Stimulated activated CD4-positive, alpha-beta T cell treated with anti-CD3 and anti-CD28 coated beads, Interleukin-12 subunit alpha, Interleukin-12 subunit beta, amount 100 ng/mL, for 24 hours (primary cell): ENCODE measurements around the gene MEGF6.

Experiments used
- DNase-seq, 2 experiments: peaks; one replicate each; pipeline ENCODE4 v3.0.0-alpha.2; 2020; ENCODE audit warnings: low read depth in 2 of 2

The MEGF6 gene

DNA sequence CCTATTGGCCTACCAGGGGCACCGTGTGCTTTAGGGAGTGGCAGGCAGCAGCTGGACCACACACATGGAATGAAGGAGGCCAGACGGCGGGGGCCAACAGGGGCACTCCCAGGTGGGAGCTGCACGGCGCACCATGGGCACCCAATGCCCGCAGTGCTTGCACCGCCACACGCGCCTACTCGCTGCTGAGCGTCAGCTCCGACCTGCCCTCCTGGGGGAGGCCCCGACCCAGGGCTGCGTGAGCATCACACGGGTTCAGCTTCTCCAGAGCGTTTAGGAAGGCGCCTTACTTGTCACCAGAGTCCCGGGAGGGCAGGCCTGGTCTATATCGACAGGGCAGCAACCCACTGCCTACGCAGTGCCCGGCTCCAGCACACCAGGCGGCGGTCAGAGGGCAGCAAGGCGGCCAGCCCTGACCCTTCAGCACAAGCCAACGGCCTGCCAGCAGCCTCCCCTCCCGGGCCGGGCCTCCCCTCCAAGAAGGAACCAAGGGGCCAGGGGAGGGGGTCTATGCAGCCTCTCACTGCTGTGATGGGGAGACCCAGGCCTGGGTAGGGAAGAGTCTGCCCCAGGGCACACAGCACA lies 91.9 kb downstream of the MEGF6 start:
- no peak for DNase-seq

DNA sequence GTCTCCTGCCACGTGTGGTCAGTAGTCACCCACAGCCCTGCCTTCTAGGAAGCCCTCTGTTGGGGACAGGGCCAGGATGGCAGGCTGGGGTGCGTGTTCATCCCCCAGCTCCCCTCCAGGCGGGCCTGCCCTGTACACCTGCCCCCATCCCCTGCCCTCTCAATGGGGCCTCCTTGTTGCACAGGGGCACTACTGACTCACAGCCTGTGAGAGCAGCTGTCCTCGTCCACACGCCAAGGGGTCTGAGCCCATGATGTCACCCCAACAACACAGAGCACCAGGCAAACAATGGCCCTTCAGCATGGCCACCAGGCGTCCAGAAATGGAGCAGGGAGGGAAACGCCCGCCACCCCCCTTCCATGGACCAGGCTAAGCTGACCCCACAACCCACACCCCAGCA lies 92.6 kb downstream of the MEGF6 start:
- no peak for DNase-seq

DNA sequence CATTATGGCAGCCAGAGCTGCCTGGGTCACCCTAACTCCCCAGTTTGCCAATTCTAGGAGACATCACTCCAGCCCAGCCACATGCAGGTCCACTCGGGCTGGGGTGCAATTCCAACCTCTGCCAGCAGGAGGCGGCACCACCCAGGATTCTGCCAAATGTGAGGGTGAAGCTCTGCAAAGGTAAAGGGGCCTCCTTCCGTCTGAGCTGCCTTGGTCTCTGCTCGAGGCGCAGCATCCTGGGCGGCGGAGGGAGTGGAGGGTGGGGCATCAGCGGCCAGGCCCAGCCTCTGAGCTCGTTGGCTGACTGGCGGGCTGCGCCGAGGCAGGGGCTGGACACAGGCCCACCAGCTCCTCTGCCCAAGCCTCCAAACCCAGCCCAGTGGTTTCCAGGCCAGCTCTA lies 93.1 kb downstream of the MEGF6 start:
- peak; percentile 8 to 30 for DNase-seq

DNA sequence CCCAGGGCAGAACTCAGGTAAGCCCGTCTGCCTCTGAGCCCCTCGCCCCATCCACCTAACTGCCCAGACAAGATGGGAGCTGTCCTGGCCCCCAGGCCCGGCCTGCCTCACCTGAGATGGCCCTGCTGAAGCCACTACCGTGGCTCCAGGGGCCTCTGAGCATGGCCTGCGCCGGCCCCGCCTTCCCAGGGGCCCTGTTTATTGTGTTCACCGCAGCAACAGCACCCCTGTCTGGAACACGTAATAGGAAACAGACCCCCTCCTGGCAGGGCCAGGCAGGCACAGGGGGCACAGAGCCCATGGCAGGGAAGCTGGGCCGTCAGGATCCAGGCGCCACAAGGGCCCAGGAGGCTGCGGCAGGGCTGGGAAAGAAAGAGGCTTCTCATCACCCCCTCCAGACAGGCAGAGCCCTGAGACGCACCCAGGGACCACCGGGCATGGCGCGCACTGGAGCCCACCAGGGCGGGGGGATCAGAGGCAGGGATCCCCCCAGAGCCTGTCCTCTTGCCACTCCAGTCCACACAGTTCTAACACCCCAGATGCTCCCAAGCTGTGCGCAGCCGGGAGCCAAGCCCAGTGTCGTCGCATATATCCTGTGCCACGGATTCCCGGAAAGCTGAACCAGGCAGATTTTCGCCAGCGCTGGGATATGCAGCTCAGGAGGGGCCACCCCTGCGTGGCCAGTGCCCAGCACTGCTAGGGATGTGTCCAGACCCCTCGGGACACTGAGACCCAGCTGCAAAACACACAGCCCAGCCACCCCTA lies 94.2 kb downstream of the MEGF6 start:
- DNase-seq: no peak

DNA sequence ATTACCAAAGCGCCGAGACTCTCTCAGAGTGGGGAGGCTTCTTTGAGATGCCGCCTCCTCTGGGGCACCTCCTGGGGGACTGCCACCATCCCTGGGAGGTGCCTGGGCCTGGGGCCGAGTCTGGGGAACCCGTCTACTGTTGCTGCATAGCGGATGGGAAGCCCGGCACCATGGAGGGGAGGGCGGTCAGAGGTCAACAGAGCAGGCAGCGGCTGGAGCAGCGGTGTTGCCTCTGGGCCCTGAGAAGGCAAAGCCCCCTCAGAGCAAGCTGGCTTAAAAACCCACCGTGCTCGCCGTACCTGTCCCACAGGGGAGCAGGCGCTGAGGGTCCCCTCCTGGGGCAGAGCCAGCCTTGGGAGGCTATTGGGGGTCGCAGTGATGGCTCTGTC lies 94.8 kb downstream of the MEGF6 start:
- no peak for DNase-seq

DNA sequence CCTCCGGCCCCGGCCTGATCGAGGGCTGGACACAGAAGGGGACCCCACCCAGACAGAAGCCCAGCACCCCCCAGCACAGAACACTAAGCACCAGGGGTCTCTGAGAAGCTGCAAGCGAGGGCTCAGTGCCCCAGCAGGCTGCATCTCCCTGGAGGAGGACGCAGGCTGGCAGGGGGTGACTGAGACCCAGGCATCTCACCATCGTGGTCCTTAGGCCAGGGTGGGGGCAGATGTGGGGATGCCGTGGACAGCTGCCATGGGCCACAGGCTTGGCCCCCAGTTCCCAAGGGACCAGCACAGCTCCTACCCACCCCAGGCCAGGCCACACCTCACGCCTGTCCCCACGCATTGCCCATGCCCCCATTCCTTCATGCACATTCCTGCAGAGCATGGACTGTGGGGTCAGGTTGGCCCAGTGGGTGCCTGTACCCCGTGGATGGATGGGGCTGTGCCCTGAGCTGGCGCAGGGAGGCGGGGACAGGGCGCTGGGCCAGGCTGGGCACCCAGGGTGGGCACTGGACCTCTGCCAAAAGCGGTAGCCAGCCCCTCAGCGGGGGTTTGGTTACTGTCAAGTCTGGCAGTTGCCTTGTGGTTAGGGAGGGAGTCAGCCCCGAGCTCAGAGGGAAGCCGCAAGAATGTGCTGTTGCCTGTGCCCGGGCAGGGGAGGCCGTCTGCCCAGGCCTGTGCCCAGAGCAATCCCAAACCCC lies 95.4 kb downstream of the MEGF6 start:
- no peak for DNase-seq

DNA sequence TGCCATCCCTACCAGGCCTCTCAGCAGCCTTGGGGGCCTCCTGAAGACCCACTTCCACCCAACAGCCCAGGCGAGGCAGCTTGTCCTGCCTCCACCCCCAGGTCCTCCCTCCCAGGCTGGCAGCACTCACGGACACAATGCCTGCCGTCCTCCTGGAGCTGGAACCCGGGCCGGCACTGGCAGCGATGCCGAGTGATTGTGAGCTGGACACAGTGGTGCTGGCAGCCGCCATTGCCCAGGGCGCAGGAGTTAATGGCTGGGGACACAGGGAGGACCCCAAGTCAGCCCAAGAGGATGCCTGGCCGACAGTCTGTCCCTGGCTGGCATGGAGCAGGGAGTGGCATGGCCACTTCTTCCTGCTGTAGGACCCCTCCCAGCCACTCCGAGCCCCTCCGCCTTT lies 96.0 kb downstream of the MEGF6 start:
- no peak for DNase-seq

DNA sequence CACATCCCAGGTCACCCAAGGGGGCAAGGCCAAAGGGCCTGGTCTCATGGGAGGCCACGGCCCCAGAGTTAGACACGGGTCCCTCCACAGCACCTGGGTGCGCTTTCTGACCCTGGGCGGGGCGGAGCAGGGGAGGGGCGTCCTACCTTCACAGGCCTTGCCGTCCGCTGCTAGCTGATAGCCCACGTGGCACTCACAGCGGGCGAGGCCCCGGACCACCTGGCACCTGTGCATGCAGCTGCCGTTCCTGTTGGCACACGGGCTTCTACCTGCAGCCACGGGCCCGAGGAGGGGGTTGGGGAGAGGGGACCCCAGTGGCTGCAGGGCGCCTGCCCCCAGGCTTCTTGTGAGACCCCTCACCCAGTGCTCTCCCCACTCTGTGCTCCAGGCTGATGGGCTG lies 96.9 kb downstream of the MEGF6 start:
- DNase-seq: no peak

DNA sequence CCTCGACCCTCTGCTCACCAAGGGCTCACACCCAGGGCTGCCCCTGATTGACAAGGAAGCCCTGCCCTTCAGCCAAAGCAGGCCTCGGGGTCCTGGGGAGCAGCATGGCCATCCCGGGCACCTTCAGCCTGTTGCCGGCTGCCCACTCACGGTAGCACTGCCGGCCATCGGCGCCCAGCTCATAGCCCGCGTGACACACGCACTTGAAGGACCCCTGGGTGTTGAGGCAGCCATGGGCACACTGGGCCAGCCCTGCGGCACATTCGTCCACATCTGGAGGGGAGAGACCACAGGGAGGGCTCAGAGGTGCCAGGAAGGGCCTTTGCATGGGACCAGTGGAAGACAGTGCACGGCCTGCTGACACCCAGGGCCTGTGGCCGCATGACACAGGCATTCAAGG lies 99.5 kb downstream of the MEGF6 start:
- no peak for DNase-seq

DNA sequence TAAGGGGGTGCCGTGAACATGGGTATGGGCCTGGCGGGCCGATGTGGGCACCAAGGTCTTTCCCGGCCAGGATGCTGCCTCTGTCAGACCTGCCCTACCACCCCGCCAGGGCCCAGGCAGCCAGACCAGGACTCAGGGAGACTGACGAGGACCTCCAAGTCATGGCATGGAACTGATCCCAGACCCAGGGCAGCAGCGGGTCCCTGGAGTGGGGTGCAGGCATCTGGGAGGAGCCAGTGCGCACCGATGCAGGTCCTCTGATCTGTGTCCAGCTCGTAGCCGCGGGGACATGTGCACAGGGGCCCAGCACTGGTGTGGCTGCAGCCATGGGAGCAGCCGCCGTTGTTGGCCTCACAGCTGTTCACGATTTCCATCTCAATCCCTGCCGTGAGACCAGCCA lies 100.0 kb downstream of the MEGF6 start:
- DNase-seq: no peak

DNA sequence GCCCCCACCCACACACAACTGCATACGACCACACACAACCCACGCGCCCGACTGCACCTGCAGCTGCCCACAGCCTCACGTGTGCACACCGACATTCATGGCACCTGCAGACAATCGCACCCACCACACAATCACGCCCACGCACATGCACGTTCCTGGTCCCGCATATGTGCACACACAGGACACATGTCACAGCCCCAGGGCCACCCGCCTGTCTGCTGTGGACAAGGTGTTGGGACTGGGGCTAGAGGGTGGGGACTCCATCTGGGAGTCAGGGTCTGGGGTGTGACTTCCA lies 100.4 kb downstream of the MEGF6 start:
- DNase-seq: no peak

DNA sequence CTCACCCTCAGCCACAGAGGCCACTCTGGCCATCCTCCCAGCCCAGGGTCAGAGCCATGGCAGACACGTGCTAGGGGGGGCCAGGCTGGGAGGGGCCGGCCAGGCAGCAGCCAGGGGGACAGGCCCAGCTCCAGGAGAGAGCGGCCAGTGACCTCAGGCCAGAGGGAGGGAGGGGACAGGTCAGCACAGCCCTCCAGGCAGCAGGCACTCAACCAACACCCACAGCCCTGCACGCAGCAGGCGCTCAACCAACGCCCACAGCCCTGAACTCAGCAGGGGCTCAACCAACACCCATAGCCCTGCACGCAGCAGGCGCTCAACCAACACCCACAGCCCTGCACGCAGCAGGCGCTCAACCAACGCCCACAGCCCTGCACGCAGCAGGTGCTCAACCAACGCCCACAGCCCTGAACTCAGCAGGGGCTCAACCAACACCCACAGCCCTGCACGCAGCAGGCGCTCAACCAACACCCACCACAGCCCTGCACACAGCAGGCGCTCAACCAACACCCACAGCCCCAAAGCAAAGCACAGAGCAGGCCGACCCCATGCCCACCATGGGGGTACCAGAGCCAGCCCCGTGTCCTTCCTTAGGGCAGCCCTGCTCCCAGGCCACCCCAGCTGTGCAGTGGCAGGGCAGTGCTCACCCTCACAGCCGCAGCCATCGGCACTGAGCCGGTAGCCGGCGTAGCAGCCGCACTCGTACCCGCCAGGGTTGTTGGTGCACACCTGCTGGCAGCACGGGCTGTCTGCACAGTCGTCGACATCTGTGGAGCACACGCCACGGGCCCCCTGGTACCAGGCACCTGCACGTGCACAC lies 101.0 kb downstream of the MEGF6 start:
- DNase-seq: no peak

DNA sequence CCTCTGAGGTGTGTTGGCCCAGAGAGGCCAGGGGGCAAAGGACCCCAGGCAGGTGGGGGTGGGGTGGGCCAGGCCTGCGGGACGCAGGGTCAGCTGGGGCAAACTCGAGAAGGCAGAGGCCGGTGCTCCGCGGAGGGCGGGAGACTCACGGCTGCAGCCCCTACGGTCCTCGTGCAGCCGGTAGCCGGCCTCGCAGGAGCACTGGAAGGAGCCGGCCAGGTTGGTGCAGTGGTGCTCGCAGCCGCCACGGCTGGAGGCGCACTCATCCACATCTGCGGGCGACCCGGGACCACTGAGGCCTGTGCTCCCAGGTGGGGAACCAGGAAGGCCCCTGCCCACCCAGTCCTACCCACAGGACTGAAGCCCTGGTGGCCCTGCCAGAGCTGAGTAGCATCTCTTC lies 101.6 kb downstream of the MEGF6 start:
- no peak for DNase-seq

DNA sequence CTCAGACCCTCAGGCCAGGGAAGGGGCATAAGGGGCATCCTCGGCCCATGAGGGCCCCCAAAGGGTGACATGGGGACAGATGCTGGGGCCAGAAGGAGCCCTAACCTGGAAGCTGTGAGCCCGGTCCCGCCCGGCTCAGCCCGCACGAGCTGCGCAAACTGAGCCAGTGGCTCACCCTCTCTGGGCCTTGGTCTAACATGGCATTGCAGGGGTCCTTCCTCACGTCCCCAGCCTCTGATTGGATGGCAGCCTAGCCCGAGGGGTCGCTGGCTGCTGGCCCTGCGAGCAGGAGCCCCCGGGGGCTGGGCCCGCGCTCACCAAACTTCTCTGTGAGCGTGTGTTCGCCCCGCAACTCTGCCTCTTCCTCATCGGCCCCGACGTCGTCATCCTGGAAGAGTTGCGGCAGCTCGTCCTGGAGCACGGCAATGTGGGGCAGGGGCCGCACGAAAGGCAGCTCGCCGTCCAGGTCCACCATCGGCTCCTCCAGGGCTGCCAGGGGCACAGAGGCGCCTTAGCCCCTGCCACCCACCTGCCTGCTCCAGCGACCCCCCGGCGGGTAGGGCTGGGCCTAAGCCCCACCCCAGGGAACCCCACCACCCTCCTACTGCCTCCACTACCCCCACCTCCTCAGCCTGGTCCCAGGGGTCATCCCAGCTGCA lies 102.4 kb downstream of the MEGF6 start:
- DNase-seq: no peak

DNA sequence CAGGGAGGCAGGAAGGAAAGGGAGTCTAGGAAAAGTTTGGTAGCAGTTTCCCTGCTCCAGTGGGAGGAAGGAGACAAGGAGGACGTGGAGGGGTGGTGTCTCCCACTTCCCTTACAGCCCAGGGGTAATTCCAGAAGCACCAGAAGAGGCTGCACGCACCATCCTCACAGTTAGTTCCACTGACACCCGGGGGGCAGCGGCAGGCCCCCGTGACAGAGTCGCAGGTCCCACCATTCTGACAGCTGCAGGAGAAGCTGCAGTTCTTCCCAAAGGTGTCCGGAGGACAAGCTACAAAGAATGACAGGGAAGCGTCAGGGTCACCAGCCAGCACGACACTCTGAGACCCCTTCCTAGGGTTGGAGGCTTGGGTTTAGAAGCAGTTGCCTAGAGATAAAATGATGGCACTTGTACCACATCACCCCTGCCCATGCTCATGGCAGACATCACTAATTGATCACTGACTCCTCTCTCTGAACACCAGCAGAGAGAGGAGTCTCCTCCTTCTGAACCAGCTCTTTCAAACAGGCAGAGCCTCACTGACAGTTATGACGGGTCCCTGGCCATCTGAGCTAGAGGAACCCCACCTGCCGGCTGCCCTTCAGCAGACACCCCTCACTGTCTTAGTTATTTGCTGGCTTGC lies 103.6 kb downstream of the MEGF6 start:
- no peak for DNase-seq

DNA sequence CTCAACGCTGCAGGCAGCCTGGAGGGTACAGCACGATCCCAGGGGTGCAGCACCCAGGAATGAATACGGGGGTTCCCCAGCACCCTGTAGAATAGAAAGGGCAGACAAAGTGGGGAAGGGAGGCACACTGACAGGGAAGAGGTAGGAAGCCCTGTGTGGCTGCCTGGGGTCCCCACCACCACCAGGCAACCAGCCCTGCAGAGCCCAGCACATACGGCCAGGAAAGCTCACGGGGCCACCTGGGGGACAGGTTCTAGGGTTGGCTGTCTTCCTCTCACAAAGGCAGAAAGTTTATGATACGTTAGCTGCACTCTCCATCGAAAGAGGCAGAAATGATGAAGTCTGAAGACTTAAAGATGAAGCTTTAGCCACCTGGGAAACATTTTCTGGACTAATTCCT lies 104.4 kb downstream of the MEGF6 start:
- no peak for DNase-seq

DNA sequence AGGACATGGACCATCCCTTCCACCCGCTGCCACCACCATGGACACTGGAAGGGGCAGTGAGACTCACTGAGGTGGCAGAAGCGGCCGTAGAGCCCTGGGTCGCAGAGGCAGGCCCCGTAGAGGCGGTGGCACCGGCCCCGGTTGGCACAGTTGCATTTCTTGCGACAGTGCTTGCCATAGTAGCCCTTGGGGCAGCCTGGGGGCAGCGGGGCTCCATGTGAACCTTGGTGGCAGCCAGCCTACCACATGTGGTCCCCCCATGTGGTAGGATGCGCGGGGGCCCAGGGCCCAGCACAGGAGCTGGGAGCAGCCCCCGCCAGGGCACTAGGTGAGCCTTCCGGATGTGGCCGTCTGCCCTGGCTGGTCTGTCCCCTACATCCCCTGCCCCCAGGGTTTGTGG lies 105.3 kb downstream of the MEGF6 start:
- no peak for DNase-seq

DNA sequence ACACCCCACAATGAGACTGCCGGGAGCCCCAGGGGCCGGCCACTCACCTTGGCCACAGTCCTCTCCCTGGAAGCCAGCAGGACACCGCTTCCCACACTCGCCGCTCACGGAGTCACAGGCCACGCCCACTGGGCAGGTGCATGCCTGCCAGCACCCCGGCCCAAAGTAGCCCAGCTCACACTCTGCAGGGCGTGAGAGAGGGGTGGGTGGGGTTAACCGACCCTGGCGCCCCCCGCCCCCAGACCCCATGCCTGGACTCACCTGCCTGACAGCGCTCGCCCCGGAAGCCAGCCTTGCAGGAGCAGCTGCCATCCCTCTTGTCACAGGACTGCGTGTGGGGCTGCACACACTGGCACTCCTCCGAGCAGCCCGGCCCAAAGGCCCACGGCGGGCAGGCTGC lies 106.1 kb downstream of the MEGF6 start:
- no peak for DNase-seq

DNA sequence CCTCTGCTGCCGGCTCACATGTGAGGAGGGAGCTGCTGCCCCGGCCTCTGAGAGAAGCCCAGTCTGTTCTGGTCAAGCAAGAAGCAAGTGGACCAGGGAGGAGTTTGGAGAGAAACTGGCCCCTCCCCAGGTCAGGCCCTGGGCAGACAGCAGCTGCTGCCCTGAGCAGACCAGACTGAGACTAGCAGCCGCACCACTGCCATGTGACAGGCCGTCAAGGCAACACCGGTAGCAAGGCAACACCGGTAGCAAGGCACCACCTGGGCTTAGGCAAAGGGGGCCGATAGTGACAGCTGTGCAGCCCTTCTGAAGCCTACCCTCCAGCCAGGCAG lies 106.5 kb downstream of the MEGF6 start:
- no peak for DNase-seq

DNA sequence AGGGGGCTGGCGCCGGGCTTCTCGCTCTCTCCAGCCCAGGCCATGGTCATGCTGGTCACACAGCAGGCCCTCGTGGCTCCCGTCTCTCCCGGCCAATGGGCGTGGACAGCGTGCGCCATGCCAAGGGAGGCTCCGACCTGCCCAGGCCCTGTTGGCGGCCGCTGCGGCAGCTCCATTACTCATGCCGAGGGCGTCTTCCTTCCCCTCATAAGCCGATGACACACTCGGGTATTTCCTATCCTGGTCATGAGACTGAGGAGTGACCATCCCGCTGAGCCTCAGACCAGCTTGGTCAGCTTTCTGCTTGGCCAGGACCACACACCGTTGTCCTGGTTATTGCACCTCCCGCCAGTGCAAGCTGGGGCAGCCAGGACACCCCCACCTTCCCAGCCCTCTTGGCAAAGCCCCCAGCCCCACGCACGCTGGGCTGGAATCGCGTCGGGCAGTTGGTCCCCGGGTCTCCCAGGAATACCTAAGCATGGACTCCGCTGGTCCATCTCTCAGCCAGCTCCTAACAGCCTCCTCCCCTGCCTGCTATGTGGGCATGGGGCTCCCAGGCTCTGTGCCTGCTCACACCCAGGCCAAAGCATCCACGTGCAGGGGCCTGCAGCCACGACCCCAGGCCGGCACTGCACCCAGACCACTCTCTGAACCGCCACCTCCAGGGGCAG lies 107.0 kb downstream of the MEGF6 start:
- no peak for DNase-seq

DNA sequence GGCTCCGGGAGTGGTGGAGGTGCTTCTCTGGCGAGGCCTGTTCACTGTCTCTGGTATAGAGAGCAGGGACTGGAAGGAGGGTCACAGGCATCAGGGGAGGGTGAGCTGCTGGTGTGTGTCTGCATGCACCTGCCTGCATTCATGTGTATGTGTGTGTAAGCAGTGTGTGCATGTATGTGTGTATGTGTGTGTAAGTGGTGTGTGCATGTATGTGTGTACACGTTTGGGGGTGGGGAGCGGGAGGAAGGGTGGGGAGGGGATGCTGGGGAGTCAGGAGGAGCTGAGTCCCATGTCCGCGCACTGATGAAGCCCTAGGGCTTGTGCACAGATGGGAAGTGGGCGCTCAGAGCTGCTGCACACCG lies 107.8 kb downstream of the MEGF6 start:
- no peak for DNase-seq
